Gastroesophageal sphincter (tissue), 4 donors: ENCODE measurements around the gene NR6A1. TPM values are rescaled to one million over a fixed set of nuclear protein-coding genes. Genes with fewer than 3 reads are reported as not detected.

Experiments
- ATAC-seq: fragments of 150-250 bp; one replicate; pipeline ENCODE4 v1.9.1; 2016; ENCODE audit warnings: mild to moderate bottlenecking, moderate library complexity
- H3K27ac ChIP-seq, 4 donors: fragments of 200-600 bp; sonication (generic) in 3 of 4; 1 replicate in 3 of 4; 2 replicates in 1 of 4; pipeline ENCODE4 v1.5.1; 2016 to 2019
- H3K27me3 ChIP-seq: fragments of 200-600 bp; sonication (generic); one replicate; pipeline ENCODE4 v1.5.1; 2019
- H3K36me3 ChIP-seq, 2 donors: fragments of 200-600 bp; sonication (generic); one replicate each; pipeline ENCODE4 v1.5.1; 2019; ENCODE audit warnings: control low read depth in 1 of 2
- H3K4me1 ChIP-seq, 3 donors: fragments of 200-600 bp; sonication (generic); 1 replicate in 2 of 3; 2 replicates in 1 of 3; pipeline ENCODE4 v1.5.1; 2016 to 2019; ENCODE audit warnings: control low read depth in 2 of 3
- H3K4me3 ChIP-seq, 2 donors: fragments of 200-600 bp; sonication (generic); one replicate each; pipeline ENCODE4 v1.5.1; 2019; ENCODE audit warnings: mild to moderate bottlenecking in 1 of 2, moderate library complexity in 1 of 2
- H3K9me3 ChIP-seq, 3 donors: fragments of 200-600 bp; sonication (generic); one replicate each; pipeline ENCODE4 v1.5.1; 2017 to 2019; ENCODE audit warnings: control low read depth in 2 of 3
- EP300 ChIP-seq: sonication (generic); formaldehyde crosslinking; IDR thresholded peaks from one replicate; pipeline ENCODE4 v1.6.1; 2017; ENCODE audit warnings: antibody characterized with exemption, mild to moderate bottlenecking
- POLR2A ChIP-seq, 2 donors: fragments of 450-650 bp; IDR thresholded peaks; one replicate each; pipeline ENCODE4 v1.6.1; 2017; ENCODE audit warnings: antibody characterized with exemption in 2 of 2, mild to moderate bottlenecking in 2 of 2, moderate library complexity in 1 of 2
- POLR2AphosphoS5 ChIP-seq: sonication (generic); formaldehyde crosslinking; IDR thresholded peaks from one replicate; pipeline ENCODE4 v1.6.1; 2017; ENCODE audit warnings: antibody characterized with exemption
- WGBS, 2 donors: methylation state at CpG; one replicate each; pipeline ENCODE4 v1.1.5; 2018; ENCODE audit warnings: low coverage in 1 of 2; 5-methylcytosine and 5-hydroxymethylcytosine counted together
- total RNA-seq, 4 donors: library from RNA; depleted of rRNA; stranded (reverse); fragments of >200 nt; gene quantifications; one replicate each; pipeline ENCODE4 v1.1.0, GENCODE V29; 2016
- TF ChIP-seq, protein P1 (sequence below), 4 experiments: fragments of 200-600 bp in 2 of 4; fragments of 450-650 bp in 2 of 4; sonication (generic) in 1 of 4; IDR thresholded peaks; one replicate each; pipeline ENCODE4 v1.5.1; 2017 to 2019; ENCODE audit warnings: antibody characterized with exemption in 4 of 4, mild to moderate bottlenecking in 2 of 4, moderate library complexity in 2 of 4

Gene NR6A1
- total RNA-seq, 4 donors from 2014 or later, result 0.16 to 4.4 (median 0.62) TPM

GRCh38 chr9:124770359-124771020 lies 621 bp downstream of the NR6A1 start:
- WGBS, 2 donors, result 1% methylated on average over 20 to 27 of the region's 43 CpGs
- ATAC-seq, result no peak
- H3K36me3 ChIP-seq, result no peaks in the 10 kb centered on the region
- peaks cover 0 to 32% (median 7%) of the 10 kb centered on the region in 3 donors for H3K4me1 ChIP-seq
- H3K4me3 ChIP-seq, result peak overlapping the region; percentile 61 to 75
- peaks cover 55% of the 10 kb centered on the region for H3K27me3 ChIP-seq
- H3K27ac ChIP-seq, result peak overlapping the region in 3 of 4 donors; percentile 74 to 81 (median 74)
- no peak for TF ChIP-seq POLR2A (IDR thresholded peaks at IDR 0.05)
- no peak for TF ChIP-seq POLR2AphosphoS5
- TF ChIP-seq, protein P1, sequence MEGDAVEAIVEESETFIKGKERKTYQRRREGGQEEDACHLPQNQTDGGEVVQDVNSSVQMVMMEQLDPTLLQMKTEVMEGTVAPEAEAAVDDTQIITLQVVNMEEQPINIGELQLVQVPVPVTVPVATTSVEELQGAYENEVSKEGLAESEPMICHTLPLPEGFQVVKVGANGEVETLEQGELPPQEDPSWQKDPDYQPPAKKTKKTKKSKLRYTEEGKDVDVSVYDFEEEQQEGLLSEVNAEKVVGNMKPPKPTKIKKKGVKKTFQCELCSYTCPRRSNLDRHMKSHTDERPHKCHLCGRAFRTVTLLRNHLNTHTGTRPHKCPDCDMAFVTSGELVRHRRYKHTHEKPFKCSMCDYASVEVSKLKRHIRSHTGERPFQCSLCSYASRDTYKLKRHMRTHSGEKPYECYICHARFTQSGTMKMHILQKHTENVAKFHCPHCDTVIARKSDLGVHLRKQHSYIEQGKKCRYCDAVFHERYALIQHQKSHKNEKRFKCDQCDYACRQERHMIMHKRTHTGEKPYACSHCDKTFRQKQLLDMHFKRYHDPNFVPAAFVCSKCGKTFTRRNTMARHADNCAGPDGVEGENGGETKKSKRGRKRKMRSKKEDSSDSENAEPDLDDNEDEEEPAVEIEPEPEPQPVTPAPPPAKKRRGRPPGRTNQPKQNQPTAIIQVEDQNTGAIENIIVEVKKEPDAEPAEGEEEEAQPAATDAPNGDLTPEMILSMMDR (IDR thresholded peaks at IDR 0.05), result no peak
- TF ChIP-seq EP300, result no peak
- H3K9me3 ChIP-seq, result no peaks in the 10 kb centered on the region

GRCh38 chr9:124769549-124770358 lies 1.4 kb downstream of the NR6A1 start:
- no peaks in the 10 kb centered on the region for H3K36me3 ChIP-seq
- WGBS, 2 donors, result 2 to 3% methylated on average over 14 to 47 of the region's 56 CpGs
- H3K4me3 ChIP-seq, result peak overlapping the region; percentile 61 to 75
- no peak for ATAC-seq
- no peak for TF ChIP-seq POLR2A (IDR thresholded peaks at IDR 0.05)
- no peak for TF ChIP-seq EP300
- TF ChIP-seq, protein P1 (IDR thresholded peaks at IDR 0.05), result no peak
- TF ChIP-seq POLR2AphosphoS5, result no peak
- H3K9me3 ChIP-seq, result no peaks in the 10 kb centered on the region
- H3K27me3 ChIP-seq, result peaks cover 63% of the 10 kb centered on the region
- H3K27ac ChIP-seq, result peak overlapping the region in 1 of 4 donors; percentile 81
- peaks cover 0 to 28% (median 7%) of the 10 kb centered on the region in 3 donors for H3K4me1 ChIP-seq

- H3K9me3 ChIP-seq, result no peaks in the 10 kb centered on the region
- ATAC-seq, result no peak
- no peak overlapping the region for H3K27ac ChIP-seq
These were observed 2.2 kb downstream of the NR6A1 start for GRCh38 chr9:124768750-124769548.

DNA sequence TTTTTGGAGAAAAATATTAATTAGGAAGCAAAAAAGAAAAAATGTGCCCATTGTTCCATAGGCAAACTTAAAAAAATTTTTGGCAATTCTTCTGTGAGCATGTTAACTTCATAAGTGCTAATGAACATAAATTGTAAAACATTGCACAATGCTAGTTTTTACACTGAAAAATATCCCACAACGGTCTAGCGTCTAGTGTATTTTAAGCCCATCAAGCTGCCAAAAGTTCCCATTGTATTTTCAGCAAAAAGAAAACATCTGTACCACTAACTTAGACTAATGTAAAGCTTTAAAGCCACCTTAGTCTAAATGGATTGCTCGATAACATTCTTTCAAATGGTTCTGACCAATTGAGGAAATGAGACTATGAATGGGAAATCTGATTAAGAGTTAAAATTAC lies 2.8 kb downstream of the NR6A1 start:
- Histone ChIP-seq H3K4me1 (peaks cover 0 to 25% (median 7%) of the 10 kb centered on the region in 3 donors), H3K27me3 (peaks cover 77% of the 10 kb centered on the region)
- 42 to 60% methylated on average over 3 of the region's 3 CpGs for WGBS, 2 donors

More at GRCh38 chr9:124768750-124769548, 2.2 kb downstream of the NR6A1 start:
- 19 to 24% methylated on average over 11 of the region's 11 CpGs for WGBS, 2 donors
- TF ChIP-seq POLR2A (IDR thresholded peaks at IDR 0.05), result no peak
- TF ChIP-seq POLR2AphosphoS5, result peak; percentile 53
- no peak for TF ChIP-seq EP300
- Histone ChIP-seq H3K36me3 (no peaks in the 10 kb centered on the region), H3K4me1 (peaks cover 0 to 25% (median 7%) of the 10 kb centered on the region in 3 donors), H3K4me3 (peak overlapping the region in 1 of 2 donors; percentile 61), H3K27me3 (peaks cover 71% of the 10 kb centered on the region)

More for the DNA sequence above, 2.8 kb downstream of the NR6A1 start:
- TF ChIP-seq EP300 (no peak), POLR2AphosphoS5 (no peak), POLR2A (IDR thresholded peaks at IDR 0.05) (no peak)
- TF ChIP-seq, protein P1 (IDR thresholded peaks at IDR 0.05), result no peak
- no peaks in the 10 kb centered on the region for H3K9me3 ChIP-seq
- H3K36me3 ChIP-seq, result no peaks in the 10 kb centered on the region
- ATAC-seq, result no peak
- no peak overlapping the region for H3K27ac ChIP-seq
- H3K4me3 ChIP-seq, result no peak overlapping the region
